Suppressor macrophage treated with lipopolysaccharide for 4 hours (primary cell): ENCODE measurements around the gene TMEM229B.
A peak's percentile ranks its signal among the peaks of the same experiment; 100 is the strongest.
"Not testable (repeated sequence)": the region's sequence is repeated elsewhere in the genome, so short reads cannot be mapped to it uniquely, and the experiment has no call there.

Source experiments
- DNase-seq: peaks from one replicate; pipeline ENCODE4 v3.0.0-alpha.2; 2020

Gene TMEM229B

DNA sequence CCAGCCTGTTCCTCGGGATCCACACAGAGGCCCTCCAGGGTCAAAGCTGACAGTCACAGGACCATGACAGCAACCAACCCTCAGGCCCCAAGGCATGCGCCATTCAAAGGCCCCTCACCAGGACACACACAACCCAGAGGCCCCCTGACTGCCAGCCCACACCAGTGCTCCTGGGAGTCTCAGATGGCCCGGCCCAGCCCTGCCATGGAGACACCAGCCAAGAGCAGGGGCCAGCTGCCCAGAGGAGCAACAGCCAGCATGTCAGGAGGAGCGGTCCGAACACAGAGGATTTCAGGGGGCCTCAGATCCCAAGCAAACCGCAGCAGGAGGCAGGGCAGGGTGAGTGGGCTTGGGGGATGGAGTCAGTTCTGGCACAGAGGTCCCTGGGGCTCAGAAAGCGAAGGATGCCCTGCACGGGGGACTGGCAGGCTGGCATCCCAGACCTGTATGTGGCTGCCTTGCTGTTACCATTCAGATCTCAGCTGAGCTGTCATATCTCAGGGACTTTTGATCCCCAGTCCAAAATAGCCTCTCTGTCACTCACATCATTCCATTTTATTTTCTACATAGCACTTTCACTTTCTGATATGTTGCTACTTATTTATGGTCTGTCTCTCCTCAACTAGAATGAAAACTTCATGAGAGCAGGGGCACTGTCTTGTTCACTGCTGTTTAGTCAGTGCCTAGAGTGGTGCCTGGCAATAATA is 4.8 kb downstream of the TMEM229B start:
- no peak for DNase-seq

DNA sequence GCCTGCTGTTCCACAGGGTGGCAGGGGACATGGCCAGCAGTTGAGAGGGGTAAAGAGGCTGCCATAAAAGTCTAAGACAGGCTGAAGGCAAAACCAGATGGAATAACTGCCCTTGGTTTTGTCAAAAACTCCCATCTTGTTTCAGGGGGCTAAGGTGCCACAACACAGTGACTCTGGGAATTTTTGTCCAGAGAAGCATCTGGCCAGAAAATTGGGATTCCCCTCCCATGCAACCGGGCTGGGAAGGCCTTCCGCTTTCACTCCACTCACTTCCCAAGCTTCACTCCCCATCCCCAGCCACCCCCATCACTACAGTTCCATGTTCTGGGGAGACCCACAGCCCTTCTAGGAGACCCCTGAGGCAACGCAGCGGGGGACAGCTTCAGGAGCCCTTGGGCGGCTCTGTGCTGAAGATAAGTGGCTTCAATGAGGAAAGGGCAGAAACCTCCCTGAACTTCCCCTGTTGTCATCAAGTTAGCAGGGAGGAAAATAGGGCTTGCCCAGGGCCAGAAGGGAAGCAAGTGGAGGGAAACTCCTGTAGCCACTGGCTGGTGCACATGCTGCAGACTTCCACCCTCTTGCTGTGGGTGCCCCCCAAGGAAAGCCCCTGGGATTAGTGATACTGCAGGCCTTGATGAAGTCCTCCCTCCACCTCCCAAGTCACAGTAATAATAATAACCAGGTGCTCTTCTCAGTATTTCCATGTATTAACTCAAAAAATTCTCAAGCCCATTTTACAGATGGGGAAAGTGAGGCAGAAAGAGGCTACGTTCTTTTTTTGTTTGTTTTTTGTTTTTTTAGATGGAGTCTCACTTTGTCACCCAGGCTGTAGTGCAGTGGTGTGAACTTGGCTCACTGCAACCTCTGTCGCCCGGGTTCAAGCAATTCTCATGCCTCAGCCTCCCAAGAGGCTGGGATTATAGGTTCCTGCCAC is 6.0 kb downstream of the TMEM229B start:
- peak; percentile 48 for DNase-seq

- no peak for DNase-seq
Measured at GRCh38 chr14:67480011-67480410, 8.5 kb downstream of the TMEM229B start.

DNA sequence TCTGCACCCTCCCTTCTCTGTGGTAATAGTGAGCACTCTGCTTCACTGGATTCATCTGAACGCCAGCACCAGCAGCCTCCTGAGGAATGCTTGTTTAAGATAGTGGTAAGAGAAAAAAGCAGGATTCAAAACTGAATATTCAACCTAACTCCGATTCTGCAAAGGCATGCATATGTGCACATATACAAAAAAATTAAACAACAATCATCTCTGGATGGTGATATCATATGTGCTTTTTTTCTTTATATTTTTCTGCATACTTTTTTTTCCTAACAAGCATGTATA is 9.8 kb downstream of the TMEM229B start:
- DNase-seq: no peak

GRCh38 chr14:67477926-67478799 is 10.4 kb downstream of the TMEM229B start:
- no peak for DNase-seq

GRCh38 chr14:67474366-67474765 is 14.2 kb downstream of the TMEM229B start:
- DNase-seq: no peak

GRCh38 chr14:67473290-67474082 is 15.0 kb downstream of the TMEM229B start:
- DNase-seq: no peak

GRCh38 chr14:67472726-67473125 is 15.8 kb downstream of the TMEM229B start:
- no peak for DNase-seq

DNA sequence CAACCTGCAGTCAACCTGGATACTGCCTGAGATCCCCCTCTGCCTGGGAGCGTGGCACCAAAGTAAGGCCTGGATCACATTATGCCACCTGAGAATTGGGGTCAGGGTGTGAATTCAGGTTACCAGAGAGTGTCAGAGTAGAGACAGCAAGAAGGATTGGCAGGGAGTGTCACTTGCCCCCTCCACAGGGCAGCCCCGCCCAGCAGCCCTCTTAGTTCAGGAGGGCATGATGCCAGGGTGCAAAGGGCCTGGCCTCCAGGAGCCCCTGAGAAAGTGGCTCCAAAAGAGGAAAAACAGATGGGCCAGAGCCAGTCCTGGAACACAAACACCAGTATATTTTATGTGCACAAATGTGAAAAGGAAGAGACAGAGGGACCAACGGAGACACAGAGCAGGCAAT is 18.6 kb downstream of the TMEM229B start:
- no peak for DNase-seq

- DNase-seq: no peak
Measured at GRCh38 chr14:67468378-67468730, 20.2 kb downstream of the TMEM229B start.

DNA sequence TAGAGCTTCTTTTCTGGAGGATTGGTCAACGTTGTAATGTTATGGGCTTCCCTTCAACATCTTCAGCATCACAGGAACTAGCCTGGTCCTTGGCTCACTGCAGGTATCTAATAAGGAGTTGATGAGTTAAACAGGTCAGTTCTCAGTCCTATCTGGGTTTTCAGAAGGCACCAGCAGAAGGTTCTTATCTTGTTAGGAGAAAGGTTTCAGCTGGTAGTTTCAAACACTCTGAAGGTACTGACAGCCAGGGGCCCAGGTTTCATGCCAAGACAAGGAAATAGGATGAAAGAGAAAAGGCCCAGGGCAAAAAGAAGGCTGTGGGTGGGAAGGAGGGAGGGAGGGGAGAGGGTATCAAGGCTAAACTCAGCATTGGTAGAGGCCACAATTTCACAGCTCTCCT is 21.4 kb downstream of the TMEM229B start:
- no peak for DNase-seq

- DNase-seq: no peak
Measured at GRCh38 chr14:67464879-67465278, 23.6 kb downstream of the TMEM229B start.

DNA sequence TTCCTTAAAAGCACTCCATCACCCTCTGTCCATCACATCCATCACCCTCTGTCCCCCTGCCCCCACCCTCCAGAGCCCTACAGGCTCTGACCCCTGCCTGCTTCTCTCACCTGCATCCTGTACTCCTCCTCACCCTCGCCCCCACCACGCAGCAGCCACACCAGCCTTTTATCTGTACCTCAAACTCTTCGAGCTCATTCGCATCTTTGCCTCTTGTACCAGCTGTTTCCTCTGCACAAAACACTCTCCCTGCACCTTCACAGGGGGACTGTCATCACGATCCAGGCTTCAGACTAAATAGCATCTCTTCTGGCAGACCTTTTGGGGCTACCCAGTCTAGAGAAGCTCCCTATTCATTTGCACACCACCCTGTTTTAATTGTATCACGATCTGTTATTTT is 24.1 kb downstream of the TMEM229B start:
- no peak for DNase-seq

GRCh38 chr14:67463900-67464299 is 24.6 kb downstream of the TMEM229B start:
- DNase-seq: no peak

- no peak for DNase-seq
Measured at GRCh38 chr14:67461996-67462395, 26.5 kb downstream of the TMEM229B start.

- peak; percentile 14 for DNase-seq
Measured at GRCh38 chr14:67461341-67461985, 27.1 kb downstream of the TMEM229B start.

DNA sequence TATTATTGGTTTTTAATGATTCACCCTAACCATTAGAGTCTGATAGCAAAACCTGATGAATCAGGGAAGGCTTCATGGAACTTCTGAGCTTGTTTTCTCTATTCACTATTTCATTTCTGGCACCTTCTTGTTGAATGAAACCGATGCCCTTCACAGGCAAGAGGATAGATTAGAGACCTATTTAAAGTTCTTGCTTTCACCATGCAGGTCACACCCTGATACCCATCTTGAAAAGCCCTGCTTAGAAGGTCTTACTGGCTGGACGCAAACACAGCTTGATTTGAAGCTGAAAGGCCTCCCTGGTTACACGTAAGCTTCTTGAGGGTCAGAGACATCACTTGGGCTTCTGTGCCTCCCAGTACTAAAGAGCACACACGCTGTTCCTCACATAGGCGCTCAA is 29.2 kb downstream of the TMEM229B start:
- DNase-seq: no peak

- no peak for DNase-seq
Measured at GRCh38 chr14:67457782-67458181, 30.7 kb downstream of the TMEM229B start.

GRCh38 chr14:67456732-67457131 is 31.8 kb downstream of the TMEM229B start:
- DNase-seq: no peak

GRCh38 chr14:67453575-67454300 is 34.8 kb downstream of the TMEM229B start:
- DNase-seq: no peak

- not testable (repeated sequence) for DNase-seq
Measured at GRCh38 chr14:67451667-67452066, 36.9 kb downstream of the TMEM229B start.
